Peyer's patch (tissue), 4 donors: ENCODE measurements around the gene EDIL3. TPM values are rescaled to one million over a fixed set of nuclear protein-coding genes. Genes with fewer than 3 reads are reported as not detected.

Experiments used
- DNase-seq, 3 donors: peaks; one replicate each; pipeline ENCODE4 v3.0.0-alpha.2; 2017 to 2019
- H3K27ac ChIP-seq, 4 donors: fragments of 200-600 bp; sonication (generic); one replicate each; pipeline ENCODE4 v1.5.1; 2016 to 2019
- H3K27me3 ChIP-seq, 2 donors: fragments of 200-600 bp; sonication (generic); one replicate each; pipeline ENCODE4 v1.5.1; 2019
- H3K36me3 ChIP-seq, 3 donors: fragments of 200-600 bp; sonication (generic); one replicate each; pipeline ENCODE4 v1.5.1; 2016 to 2019
- H3K4me1 ChIP-seq, 4 donors: fragments of 200-600 bp; sonication (generic); one replicate each; pipeline ENCODE4 v1.5.1; 2016 to 2019
- H3K4me3 ChIP-seq, 4 donors: fragments of 200-600 bp; sonication (generic); 1 replicate in 3 of 4; 2 replicates in 1 of 4; pipeline ENCODE4 v1.5.1; 2016 to 2019; ENCODE audit warnings: mild to moderate bottlenecking in 1 of 4
- H3K9me3 ChIP-seq, 4 donors: fragments of 200-600 bp; sonication (generic); one replicate each; pipeline ENCODE4 v1.5.1; 2016 to 2019; ENCODE audit warnings: mild to moderate bottlenecking in 1 of 4
- POLR2A ChIP-seq, 2 donors: fragments of 450-650 bp; IDR thresholded peaks; one replicate each; pipeline ENCODE4 v1.5.1; 2017; ENCODE audit warnings: antibody characterized with exemption in 2 of 2, mild to moderate bottlenecking in 2 of 2, moderate library complexity in 2 of 2
- total RNA-seq, 4 donors: library from RNA; depleted of rRNA; stranded (reverse); fragments of >200 nt; gene quantifications; one replicate each; pipeline ENCODE4 v1.1.0, GENCODE V29; 2016
- TF ChIP-seq, protein P1 (sequence below), 6 experiments: fragments of 450-650 bp in 4 of 6; fragments of 200-600 bp in 2 of 6; sonication (generic) in 1 of 6; IDR thresholded peaks; one replicate each; pipeline ENCODE4 v1.5.1; 2017 to 2019; ENCODE audit warnings: antibody characterized with exemption in 6 of 6, mild to moderate bottlenecking in 3 of 6, moderate library complexity in 1 of 6

Gene EDIL3
- total RNA-seq, 4 donors from 2014 or later = 6.0 to 18.2 (median 6.4) TPM

DNA sequence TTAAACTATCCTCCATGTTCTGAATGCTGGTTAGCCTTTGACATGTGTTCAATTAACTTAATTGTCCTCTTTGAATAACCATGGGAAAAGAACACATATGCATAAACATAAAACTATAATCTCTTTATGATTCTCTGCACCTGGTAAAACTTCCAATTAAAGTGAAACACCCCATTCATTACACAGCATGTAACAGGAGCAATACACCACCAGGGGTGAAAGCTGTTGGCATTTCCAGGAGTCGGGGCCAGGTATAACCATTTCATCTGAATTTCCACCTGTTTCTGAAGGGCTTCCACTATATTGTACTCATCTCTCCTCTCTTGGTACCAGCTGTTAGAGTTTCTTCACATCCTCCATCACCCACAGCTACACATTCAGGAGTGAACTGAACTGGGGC, 303.8 kb downstream of the EDIL3 start:
- Histone ChIP-seq H3K27me3 (no peaks in the 10 kb centered on the region), H3K36me3 (no peaks in the 10 kb centered on the region), H3K4me3 (no peak overlapping the region), H3K4me1 (no peaks in the 10 kb centered on the region), H3K9me3 (no peaks in the 10 kb centered on the region), H3K27ac (no peak overlapping the region)
- no peak for DNase-seq
- TF ChIP-seq, protein P1, sequence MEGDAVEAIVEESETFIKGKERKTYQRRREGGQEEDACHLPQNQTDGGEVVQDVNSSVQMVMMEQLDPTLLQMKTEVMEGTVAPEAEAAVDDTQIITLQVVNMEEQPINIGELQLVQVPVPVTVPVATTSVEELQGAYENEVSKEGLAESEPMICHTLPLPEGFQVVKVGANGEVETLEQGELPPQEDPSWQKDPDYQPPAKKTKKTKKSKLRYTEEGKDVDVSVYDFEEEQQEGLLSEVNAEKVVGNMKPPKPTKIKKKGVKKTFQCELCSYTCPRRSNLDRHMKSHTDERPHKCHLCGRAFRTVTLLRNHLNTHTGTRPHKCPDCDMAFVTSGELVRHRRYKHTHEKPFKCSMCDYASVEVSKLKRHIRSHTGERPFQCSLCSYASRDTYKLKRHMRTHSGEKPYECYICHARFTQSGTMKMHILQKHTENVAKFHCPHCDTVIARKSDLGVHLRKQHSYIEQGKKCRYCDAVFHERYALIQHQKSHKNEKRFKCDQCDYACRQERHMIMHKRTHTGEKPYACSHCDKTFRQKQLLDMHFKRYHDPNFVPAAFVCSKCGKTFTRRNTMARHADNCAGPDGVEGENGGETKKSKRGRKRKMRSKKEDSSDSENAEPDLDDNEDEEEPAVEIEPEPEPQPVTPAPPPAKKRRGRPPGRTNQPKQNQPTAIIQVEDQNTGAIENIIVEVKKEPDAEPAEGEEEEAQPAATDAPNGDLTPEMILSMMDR (IDR thresholded peaks at IDR 0.05) = no peak
- TF ChIP-seq POLR2A (IDR thresholded peaks at IDR 0.05) = no peak

DNA sequence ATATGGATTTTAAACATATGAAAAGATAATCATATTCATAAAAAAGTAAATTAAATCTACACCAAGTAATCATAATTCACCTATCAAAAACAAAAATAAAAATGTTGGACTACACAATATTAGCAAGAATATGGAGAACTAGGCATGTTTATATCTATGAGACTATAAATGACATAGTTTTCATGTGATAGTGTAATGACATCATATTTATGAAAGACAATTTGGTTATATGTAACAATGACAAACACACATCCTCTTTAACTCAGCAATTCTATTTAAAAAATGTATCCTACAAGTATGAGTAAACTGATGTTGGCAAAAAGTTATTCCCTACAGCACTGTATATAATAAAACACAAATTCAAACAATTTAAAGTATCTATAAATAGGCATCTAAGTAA, 312.3 kb downstream of the EDIL3 start:
- no peaks in the 10 kb centered on the region for H3K4me1 ChIP-seq

DNA sequence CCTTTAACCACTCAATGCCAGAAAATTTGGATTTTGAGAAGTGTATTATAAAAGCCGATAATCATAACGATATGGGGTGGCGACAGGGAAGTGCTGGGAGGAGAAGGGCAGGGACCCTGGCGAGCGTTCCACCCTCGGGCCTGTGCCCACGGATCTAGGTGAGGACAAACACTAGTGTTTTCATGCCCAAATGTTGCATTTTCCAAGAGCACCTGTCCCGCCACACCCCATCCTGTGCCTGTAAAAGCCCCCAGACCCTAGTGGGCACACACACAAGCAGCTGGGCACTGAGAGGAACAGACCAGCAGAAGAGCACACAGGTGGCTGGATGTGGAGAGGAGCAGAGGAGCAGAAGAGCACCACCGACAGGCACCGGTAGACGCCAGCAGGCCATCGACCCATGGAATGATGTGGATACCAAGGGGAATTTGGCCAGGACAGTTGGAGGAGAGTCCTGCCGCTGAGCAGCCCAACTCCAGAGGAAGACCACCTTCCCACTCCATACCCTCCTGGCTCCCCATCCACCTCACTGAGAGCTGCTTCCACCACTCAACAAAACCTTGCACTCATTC, 315.0 kb downstream of the EDIL3 start:
- no peak overlapping the region for H3K4me3 ChIP-seq
- H3K27ac ChIP-seq = no peak overlapping the region
- DNase-seq = no peak
- H3K9me3 ChIP-seq = no peaks in the 10 kb centered on the region
- H3K27me3 ChIP-seq = no peaks in the 10 kb centered on the region
- H3K36me3 ChIP-seq = no peaks in the 10 kb centered on the region
- TF ChIP-seq, protein P1 (IDR thresholded peaks at IDR 0.05) = no peak
- TF ChIP-seq POLR2A (IDR thresholded peaks at IDR 0.05) = no peak
- H3K4me1 ChIP-seq = no peaks in the 10 kb centered on the region

More for the DNA sequence above, 312.3 kb downstream of the EDIL3 start:
- Histone ChIP-seq H3K27me3 (no peaks in the 10 kb centered on the region), H3K9me3 (no peaks in the 10 kb centered on the region), H3K36me3 (no peaks in the 10 kb centered on the region), H3K27ac (no peak overlapping the region), H3K4me3 (no peak overlapping the region)
- DNase-seq = no peak
- TF ChIP-seq, protein P1 (IDR thresholded peaks at IDR 0.05) = no peak
- TF ChIP-seq POLR2A (IDR thresholded peaks at IDR 0.05) = no peak

DNA sequence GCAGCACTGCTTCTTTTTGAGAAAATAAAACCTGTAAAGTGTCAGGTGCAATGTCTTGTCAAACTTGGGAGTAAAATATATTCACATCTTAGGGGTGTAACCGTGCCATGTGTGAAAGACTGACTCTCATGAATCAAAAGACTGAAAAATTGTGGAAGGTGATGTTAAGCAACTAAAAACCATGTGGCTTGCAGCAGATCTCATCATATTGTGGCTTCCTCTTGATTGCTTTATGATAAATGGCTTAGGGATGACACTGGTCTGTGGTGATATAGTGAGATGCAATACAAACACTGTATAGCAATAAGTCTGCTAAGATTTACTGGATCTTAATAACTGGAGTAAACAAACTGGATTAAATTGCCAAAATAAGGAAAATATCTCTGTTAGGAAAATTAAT, 321.6 kb downstream of the EDIL3 start:
- H3K27ac ChIP-seq = no peak overlapping the region
- H3K4me3 ChIP-seq = no peak overlapping the region
- DNase-seq = no peak
- TF ChIP-seq POLR2A (IDR thresholded peaks at IDR 0.05) = no peak
- TF ChIP-seq, protein P1 (IDR thresholded peaks at IDR 0.05) = no peak
- no peaks in the 10 kb centered on the region for H3K9me3 ChIP-seq
- no peaks in the 10 kb centered on the region for H3K36me3 ChIP-seq
- H3K27me3 ChIP-seq = no peaks in the 10 kb centered on the region
- no peaks in the 10 kb centered on the region for H3K4me1 ChIP-seq

DNA sequence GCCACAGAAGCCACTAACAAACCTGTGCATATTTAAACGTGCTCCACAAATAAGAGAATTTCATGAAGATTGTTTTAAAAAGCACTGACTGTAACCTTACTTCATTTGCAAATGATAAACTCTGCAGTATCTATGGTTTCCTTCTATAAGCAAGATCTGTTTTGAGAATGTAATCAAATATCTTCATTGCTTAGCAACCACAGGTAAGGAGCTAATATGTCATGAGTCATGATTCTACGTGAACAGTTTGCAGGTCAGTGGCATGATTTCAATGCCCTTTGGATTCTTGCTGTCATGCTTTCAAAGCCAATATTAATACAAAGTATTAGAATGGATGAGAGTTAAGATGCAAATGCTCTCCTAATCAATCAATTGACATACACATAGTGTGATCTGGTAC, 325.0 kb downstream of the EDIL3 start:
- no peaks in the 10 kb centered on the region for H3K9me3 ChIP-seq

More for the DNA sequence above, 325.0 kb downstream of the EDIL3 start:
- H3K4me1 ChIP-seq = no peaks in the 10 kb centered on the region
- H3K36me3 ChIP-seq = no peaks in the 10 kb centered on the region
- no peak overlapping the region for H3K4me3 ChIP-seq
- H3K27ac ChIP-seq = no peak overlapping the region
- TF ChIP-seq, protein P1 (IDR thresholded peaks at IDR 0.05) = no peak
- TF ChIP-seq POLR2A (IDR thresholded peaks at IDR 0.05) = no peak
- H3K27me3 ChIP-seq = no peaks in the 10 kb centered on the region
- DNase-seq = no peak
